ENCODE measurements around the gene C19orf25. TPM values are rescaled to one million over a fixed set of nuclear protein-coding genes. Genes with fewer than 3 reads are reported as not detected.

The C19orf25 gene
- total RNA-seq, 1 donor from 2014 or later: 17.5 TPM

DNA sequence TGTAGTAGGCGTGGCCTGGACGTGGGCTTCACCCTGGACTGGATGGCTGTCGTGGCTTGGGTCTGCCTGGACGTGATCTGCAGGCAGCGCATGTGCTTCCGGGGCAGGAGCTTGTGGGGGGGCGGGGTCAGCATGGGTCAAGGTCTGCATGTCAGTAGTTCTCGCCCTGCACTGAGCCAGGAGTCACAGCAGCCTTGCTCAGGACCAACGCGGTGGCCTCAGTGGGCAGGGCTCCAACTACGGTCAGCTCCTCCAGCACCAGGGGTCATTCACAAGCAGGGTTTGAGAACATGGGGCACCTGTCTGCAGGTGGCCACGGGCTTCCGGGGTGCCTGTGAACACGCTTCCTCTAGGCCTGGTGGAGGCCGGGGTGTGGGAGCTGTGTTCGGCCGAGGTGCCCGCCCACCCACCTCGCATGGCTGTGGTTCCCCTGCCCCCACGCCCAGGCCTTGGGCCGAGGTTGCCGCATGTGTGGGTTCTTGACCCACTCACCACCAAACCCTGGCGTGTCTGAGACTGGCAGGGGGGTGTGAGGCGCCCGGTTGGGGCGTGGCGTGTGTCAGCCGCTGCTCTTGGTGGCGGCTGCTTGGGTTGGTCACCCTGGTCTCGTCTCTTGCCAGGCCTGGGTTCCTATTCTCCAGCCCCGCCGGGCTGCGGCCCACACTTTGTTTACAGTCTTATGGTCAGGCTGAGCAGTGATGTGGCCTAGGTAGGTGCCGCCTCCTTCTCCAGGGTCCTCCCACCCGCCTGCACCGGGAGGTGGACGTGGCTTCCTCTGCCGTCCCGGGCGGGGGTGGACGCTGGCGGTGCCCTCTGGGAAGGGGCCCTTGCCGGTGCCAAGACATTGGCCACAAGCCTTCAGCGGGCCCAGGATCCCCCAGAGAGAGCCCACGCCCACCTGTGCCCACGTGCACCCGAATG, 45.6 kb downstream of the C19orf25 start:
- no peak for DNase-seq (ENCODE audit: low read depth, low spot score)

DNA sequence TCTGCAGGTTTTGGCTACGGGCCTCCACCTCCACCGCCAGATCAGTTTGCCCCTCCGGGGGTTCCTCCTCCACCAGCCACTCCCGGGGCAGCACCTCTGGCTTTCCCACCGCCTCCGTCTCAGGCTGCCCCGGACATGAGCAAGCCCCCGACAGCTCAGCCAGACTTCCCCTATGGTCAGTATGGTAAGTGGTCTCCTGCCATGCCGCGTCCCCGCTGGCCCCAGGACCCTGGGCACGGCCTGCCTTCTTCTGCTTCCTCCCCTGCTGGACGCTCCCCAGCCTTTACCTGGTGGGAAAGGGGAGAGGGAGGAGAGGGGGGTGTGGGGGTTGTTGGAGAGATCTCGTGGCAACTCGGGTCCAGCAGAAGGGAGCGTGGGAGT, 46.5 kb downstream of the C19orf25 start:
- no peak for DNase-seq (ENCODE audit: low read depth, low spot score)

DNA sequence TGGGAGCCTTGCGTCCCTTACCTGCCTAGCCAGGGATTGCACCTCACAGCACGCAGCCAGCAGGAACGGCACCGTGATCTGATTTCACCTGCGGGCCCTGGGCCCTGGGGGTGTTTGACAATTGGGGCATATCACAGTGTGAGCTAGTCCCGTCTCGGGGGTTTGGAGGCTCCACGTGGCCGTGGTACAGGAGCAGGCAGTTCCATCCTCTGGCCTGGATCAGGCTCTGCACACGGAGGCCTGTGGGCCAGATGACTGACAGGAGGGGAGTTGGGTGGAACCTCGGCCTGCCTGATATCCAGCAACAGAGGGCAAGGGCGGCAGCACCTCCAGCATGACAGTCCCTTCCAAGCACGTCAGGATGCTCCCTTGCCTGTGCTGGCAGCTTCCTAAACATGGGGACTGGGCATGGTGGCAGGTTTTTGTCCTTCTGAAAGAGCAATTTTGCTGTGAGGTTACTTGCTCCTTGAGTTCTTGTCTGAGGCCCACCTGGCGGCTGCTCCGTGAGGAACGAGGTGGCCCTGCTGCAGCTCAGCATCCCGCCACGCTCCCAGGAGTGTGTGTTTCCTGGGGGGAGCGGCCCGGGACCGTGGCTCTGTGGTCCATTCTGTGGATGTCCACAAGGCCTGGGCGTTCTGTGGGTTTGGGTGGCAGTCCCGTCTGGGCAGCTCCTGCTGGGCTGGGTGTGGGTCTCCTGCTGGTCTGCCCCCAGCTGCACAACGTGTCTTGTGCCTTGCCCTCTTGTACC, 47.1 kb downstream of the C19orf25 start:
- no peak for DNase-seq (ENCODE audit: low read depth, low spot score)

DNA sequence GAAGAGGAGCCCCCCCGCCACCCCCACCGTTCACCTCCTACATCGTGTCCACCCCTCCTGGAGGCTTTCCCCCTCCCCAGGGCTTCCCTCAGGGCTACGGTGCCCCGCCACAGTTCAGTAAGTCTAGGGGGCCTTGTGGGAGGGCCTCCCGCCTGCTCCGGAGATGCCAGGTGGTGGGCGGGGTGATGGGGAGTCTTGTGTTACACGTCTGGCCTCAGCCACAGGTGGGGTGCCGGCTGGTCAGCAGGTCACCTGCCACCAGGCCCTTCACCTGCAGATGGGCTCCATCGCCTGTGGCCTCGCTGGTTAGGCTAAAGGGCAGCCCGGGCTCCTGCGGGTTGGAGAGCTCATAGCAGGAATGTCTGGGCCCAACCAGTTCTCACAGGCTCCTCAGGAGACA, 48.8 kb downstream of the C19orf25 start:
- no peak for DNase-seq (ENCODE audit: low read depth, low spot score)

DNA sequence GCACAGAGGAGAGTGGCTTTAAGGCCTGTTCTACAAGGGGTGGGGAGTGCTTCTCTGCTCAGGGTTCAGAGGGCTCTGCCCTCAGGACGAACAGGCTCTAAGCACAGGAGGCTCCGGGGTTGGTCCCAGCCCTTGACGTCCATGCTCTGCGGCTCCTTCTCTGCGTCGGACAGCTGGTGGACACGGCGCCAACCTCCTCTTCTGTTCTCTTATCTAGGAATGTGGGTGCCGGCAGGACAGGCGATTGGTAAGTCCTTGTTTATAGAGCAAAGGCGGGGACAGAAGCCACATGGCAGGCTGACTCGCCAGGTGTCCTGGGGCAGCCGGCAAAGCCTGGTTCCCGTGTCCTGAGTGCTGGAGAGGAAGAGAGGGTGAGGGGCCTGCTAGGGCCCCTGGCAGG, 49.3 kb downstream of the C19orf25 start:
- DNase-seq (ENCODE audit: low read depth, low spot score): no peak

DNA sequence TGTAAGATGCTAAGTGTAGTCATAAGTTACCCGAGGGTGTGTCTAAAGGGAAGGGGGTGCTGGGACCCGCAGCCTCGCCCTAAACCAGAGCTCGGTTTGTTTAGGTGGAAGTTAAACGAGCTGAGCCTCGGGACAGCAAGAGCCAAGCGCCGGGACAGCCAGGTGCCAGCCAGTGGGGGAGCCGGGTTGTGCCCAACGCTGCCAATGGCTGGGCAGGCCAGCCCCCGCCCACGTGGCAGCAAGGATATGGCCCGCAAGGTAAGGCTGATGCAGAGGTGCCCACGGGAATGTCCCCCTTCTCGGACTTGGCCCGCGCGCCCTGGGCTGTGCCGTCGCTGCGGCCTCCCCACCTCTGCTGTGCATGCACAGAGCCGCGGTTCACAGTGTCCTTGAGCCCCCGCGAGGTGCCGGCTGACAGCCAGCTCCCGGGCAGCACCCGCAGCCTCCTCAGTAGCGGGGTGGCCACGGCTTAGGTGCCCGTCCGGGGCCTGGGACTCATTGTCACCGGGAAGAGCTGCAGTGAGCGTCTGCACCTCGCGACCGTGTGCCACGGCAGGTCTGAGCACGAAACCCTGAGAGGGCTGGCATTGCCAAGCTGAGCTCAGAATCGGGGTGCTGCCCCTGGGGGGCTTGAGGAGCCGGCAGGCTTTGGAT, 50.1 kb downstream of the C19orf25 start:
- DNase-seq (ENCODE audit: low read depth, low spot score): no peak

DNA sequence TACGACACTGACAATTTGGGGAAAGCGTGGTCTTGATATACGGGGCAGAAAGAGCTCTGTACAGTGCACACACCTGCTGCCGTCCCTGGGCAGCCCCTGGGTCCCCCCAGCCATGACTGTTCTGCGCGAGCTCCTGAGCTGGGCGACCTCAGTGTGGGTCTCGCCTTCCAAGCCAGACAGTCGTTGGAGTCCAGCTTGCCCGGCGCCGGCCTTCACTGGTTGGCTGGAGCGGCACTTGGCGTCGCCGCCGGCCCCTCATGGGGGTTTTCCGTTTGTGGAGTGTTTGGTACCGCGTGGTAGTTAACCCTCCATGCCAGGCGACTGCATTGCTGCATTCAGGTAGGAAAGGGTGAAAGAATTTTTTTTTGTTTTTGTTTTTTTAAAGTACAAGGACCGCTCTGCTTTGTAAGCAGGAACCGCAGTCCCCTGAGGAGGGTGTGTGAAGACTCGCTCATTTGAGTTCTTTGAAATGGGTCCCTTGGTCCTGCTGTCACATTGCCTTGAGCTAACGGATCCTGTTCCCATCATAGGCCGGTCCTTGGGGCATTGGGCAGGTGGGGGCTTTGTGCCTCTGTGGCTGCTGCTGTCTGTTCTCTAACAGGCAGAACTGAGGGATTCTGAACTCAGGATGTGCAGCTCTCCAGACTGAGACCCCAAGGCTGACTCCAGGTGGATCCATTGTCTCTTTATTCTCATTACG, 51.6 kb downstream of the C19orf25 start:
- no peak for DNase-seq (ENCODE audit: low read depth, low spot score)

DNA sequence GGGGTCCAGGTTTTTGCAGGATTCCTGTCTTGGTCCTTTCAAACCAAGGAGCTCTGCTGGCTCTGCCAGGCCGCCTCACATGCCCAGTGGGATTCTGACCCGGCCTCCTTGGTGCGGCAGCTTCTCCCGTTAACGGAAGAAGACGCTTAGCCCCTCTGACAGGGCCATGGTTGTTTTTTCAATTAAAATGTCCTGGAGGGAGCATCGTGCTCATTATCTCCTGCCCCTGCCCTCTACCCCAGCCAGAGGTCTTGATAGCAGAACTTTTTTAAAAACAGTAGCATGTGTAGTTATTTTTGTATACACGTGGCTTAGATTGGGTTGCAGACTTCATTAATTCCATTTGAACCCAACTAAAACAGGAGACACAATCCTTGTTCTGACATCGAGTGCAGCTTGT, 52.3 kb downstream of the C19orf25 start:
- no peak for DNase-seq (ENCODE audit: low read depth, low spot score)

DNA sequence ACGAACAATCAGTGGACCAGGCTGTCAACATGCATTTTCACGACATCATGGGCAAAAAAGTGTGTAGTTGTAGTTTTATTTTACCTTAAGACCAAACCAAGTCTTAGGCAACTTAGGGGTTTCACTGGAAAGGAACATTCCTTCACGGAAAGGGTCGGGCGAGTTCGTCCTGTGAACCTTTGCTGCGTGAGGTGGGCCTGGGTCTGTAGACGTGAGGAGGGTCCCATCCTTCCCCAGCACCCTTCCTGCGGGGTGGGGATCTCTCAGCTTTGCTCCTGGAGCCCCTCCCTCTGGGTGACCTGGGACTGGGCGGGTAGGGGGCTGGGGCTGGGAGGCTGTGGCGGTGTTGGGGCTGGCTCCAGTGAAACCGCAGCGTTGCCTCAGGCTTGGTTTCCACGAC, 53.1 kb downstream of the C19orf25 start:
- no peak for DNase-seq (ENCODE audit: low read depth, low spot score)

DNA sequence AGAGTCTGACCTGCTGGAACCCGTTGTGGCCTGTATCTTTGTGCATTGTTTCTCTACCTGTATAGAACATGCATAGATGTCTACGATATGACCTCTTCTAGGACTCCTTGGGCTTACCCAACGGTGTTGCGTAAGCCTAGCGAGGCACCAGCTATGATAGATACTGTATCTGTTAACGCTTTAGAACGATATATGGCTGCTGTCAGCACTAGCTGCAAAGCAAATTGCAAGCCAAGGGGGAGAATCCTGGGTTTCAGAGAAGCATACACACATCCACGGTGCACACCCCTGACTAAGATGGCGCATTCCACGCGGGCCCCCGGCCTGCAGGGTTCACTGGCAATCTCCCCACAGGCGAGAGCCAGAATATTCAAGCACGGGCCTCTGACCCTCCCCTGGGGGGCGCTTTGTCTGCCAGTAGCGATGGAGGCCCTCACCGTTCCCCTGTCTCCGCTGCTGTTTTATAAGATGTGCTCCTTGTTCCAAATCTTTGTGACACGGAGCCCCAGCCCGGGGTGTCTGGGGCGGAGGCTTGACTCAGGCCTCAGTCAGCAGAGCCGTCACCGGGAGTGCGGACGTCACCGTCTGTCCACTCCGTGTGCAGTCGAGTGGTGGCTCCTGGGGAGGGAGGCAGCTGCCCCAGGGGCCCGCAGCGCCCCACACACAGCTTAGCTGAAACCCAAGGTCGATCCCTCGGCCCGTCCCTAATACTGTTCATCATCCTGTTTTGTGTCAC, 53.7 kb downstream of the C19orf25 start:
- no peak for DNase-seq (ENCODE audit: low read depth, low spot score)

DNA sequence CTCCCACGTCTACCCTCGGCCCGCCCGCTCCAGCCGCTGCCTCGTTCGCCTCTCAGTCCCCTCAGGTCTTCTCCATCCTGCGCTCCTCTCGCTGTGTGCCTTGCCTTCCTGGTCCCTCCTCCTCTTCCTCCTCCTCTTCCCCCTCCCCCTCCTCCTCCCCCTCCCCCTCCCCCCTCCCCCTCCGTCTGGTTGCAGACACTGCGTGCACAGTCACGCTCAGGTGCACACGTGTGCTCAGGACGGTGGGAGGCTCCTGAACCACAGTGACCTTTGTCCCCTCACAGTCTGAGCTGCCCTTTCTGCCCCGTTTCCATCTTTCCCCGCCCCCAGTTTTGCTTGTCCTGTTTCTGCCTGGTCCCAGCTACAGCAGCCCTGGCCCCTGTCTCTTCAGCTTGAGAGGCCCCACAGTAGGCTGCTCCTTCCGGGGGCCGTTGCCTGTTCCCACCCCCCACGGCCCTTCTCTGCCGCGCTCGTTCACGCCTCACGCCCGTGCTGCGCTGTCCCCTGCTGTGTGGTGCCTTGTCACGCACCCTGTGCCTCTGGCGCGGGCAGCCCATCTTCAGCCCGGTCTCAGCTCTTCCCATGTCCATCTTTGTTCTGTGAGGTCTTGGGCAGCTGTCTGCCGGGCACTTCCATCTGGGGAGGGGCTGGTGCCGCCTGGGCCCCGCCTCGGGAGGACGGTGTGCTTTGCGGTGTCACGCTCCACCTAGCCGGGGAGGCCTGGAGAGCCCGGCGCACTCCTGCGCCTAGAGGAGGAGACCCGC, 54.6 kb downstream of the C19orf25 start:
- no peak for DNase-seq (ENCODE audit: low read depth, low spot score)

DNA sequence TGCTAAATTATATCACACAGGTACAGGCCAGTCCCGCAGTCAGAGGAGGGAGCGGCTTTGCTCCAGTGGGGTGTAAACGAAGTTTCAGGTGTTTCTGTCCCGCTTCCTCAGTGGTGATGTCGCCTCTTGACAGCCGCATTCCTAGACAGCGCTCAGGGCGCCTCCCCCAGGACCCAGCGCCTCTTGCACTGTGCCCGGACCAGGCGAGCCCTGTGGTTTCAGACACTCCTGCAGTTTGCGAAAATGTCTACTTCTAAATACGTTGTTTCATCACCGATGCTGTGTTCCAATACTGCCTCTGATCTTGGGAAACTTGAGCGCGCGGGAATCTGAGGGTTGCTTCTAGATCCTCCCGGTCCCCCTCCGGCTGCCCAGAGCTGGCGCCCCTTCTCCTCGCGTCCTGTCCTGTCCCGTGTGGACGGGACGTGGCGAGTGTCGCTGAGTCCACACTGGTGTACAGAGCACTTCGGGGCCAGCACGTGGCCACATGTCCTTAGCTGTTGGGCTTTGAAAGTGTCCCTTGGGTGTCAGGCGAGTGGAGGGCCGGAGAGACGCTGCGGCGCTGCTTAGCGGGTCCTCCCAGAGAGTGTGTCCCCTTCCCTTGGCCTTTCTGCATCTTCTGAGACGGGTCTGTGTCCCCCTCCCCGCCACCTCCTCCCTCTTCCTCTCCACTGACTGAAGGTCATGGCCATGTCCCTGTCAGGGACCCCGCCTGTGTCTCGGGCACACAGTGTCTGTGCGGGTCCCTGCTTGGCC, 55.4 kb downstream of the C19orf25 start:
- no peak for DNase-seq (ENCODE audit: low read depth, low spot score)

Other genes with a start within 250 kb of the C19orf25 start
- gene CBARP, start 241.2 kb downstream of the C19orf25 start, total RNA-seq: 2.1 and 2.2 TPM in 2 replicates
- 21.4 and 28.9 TPM in 2 replicates for gene ATP5F1D, start 237.5 kb downstream of the C19orf25 start, total RNA-seq
- gene MIDN, start 230.6 kb downstream of the C19orf25 start, total RNA-seq: 11.4 and 13.4 TPM in 2 replicates
- 99.5 and 247 TPM in 2 replicates for gene CIRBP, start 209.9 kb downstream of the C19orf25 start, total RNA-seq
- 19.1 and 26.0 TPM in 2 replicates for gene FAM174C, start 203.7 kb downstream of the C19orf25 start, total RNA-seq
- gene EFNA2, start 193.3 kb downstream of the C19orf25 start, total RNA-seq: 0.07 TPM in 1 of 2 replicates, not detected in the other
- 51.7 and 68.7 TPM in 2 replicates for gene NDUFS7, start 95.3 kb downstream of the C19orf25 start, total RNA-seq
- 12.3 and 25.5 TPM in 2 replicates for gene GAMT, start 77.7 kb downstream of the C19orf25 start, total RNA-seq
- gene DAZAP1, start 71.6 kb downstream of the C19orf25 start, total RNA-seq: 94.8 and 106 TPM in 2 replicates
- gene RPS15, start 40.8 kb downstream of the C19orf25 start, total RNA-seq: 343 and 371 TPM in 2 replicates
- gene APC2, start 29.1 kb downstream of the C19orf25 start, total RNA-seq: 0.04 and 0.26 TPM in 2 replicates
- gene PCSK4, start 11.1 kb upstream of the C19orf25 start, total RNA-seq: 0.59 and 0.92 TPM in 2 replicates
- 0.53 and 0.60 TPM in 2 replicates for gene REEP6, start 12.0 kb upstream of the C19orf25 start, total RNA-seq
- gene ADAMTSL5, start 33.8 kb upstream of the C19orf25 start, total RNA-seq: 0.04 and 0.07 TPM in 2 replicates
- not detected in 2 replicates for gene PLK5, start 44.9 kb upstream of the C19orf25 start, total RNA-seq
- gene MEX3D, start 89.1 kb upstream of the C19orf25 start, total RNA-seq: 90.1 and 97.9 TPM in 2 replicates
- 124 and 158 TPM in 2 replicates for gene MBD3, start 113.7 kb upstream of the C19orf25 start, total RNA-seq
- 81.8 and 81.9 TPM in 2 replicates for gene UQCR11, start 126.2 kb upstream of the C19orf25 start, total RNA-seq
- gene TCF3, start 173.4 kb upstream of the C19orf25 start, total RNA-seq: 147 and 150 TPM in 2 replicates

Measured in pulmonary artery endothelial cell (primary cell).